ENCODE data around the gene ZNF273. TPM values are rescaled to one million over a fixed set of nuclear protein-coding genes. Genes with fewer than 3 reads are reported as not detected.

Gene ZNF273
- total RNA-seq, 2 experiments from 2014 or later = 22.8 to 23.7 TPM

DNA sequence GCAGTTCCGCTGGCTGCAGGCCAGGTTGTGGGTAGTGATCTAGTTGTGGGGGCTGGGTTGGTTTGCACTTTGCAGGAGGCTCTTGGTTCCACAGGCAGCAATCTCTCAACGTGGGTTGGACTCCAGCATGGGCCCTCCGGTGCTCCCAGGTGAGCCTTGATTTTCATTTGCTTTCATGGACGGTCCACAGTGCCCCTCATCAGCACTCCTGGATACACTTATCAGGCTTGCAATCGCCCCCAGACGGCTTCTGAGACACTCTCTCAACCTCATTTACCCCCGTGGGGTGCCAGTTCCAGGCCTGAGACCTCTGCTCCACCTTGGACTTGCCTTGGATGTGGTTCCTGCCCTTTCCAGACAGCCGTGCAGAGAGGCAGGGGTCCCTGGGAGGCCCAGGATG lies 31.3 kb upstream of the ZNF273 start:
- H3K4me2 ChIP-seq (ENCODE audit: low read length) = no peak overlapping the region
- CTCF ChIA-PET (ENCODE audit: unreplicated experiment) = no interaction called here
- no peaks in the 10 kb centered on the region for H3K79me2 ChIP-seq (ENCODE audit: insufficient read depth, low read depth, low read length)
- DNase-seq (ENCODE audit: low spot score) = no peak
- no peaks in the 10 kb centered on the region for H4K20me1 ChIP-seq (ENCODE audit: insufficient read depth, low read length)
- H3K4me3 ChIP-seq (ENCODE audit: low read depth, low read length, poor library complexity, severe bottlenecking) = no peak overlapping the region
- intact Hi-C loops (cut with micrococcal nuclease; ENCODE audit: unreplicated experiment) = no loop called here
- no peak overlapping the region for H3K27ac ChIP-seq (ENCODE audit: low read depth, low read length, poor library complexity, severe bottlenecking)
- POLR2A ChIA-PET = no interaction called here
- BruUV-seq (replicated peaks) = no TSS peak
- TF ChIP-seq, protein P1, sequence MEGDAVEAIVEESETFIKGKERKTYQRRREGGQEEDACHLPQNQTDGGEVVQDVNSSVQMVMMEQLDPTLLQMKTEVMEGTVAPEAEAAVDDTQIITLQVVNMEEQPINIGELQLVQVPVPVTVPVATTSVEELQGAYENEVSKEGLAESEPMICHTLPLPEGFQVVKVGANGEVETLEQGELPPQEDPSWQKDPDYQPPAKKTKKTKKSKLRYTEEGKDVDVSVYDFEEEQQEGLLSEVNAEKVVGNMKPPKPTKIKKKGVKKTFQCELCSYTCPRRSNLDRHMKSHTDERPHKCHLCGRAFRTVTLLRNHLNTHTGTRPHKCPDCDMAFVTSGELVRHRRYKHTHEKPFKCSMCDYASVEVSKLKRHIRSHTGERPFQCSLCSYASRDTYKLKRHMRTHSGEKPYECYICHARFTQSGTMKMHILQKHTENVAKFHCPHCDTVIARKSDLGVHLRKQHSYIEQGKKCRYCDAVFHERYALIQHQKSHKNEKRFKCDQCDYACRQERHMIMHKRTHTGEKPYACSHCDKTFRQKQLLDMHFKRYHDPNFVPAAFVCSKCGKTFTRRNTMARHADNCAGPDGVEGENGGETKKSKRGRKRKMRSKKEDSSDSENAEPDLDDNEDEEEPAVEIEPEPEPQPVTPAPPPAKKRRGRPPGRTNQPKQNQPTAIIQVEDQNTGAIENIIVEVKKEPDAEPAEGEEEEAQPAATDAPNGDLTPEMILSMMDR (conservative IDR thresholded peaks at IDR 0.05; ENCODE audit: low read length) = no peak
- TF ChIP-seq EZH2phosphoT487 (IDR thresholded peaks at IDR 0.05; ENCODE audit: borderline replicate concordance, low read depth, low read length) = no peak
- no peaks in the 10 kb centered on the region for H3K9me3 ChIP-seq (ENCODE audit: low read length)
- H3K4me1 ChIP-seq (ENCODE audit: insufficient read depth, low read length, poor library complexity, severe bottlenecking) = no peaks in the 10 kb centered on the region
- H2AFZ ChIP-seq (ENCODE audit: low read length) = no peak overlapping the region
- no peaks in the 10 kb centered on the region for H3K9me2 ChIP-seq (ENCODE audit: insufficient read depth, low read length)
- H3K36me3 ChIP-seq (ENCODE audit: insufficient read depth, low read length) = no peaks in the 10 kb centered on the region

DNA sequence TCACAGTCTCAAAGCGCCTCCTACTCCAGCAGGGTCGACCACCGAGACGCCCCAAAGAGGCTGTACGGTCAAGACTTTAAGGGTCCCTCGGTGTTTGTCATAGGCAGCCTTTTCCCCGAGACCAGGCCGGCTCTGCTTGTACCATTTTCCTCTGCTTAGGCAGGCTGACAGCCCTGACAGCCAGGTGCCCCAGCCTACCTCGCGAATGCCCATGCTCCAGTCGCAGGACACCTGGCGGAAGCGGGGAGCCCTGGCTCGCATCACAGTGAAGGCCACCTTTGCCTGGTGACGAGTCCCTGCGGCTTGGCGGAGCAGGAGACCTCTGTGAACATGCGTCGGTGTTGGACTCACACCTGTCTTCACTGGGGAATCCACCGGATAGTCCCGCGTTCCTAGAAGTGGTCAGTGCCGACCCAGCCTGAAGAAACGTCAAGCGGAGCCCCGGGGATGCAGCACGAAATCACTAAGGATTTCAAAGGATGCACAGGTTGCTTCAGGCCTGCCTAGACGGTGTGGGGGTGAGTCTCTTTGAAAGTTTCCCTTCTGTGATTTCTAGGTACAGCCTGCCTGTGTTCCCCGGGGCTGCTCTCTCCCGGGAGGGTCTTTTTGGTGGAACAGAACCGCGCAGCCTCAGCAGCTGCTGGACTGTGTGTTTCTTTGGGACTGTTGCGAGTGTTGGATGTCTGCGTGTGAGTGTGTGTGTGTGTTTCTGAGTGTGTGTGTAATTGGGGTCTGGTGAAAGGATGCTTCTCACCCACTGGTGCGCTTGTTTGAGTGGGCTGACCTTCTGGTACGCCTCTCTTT lies 30.5 kb upstream of the ZNF273 start:
- Histone ChIP-seq H3K79me2 (ENCODE audit: insufficient read depth, low read depth, low read length) (no peaks in the 10 kb centered on the region), H3K4me1 (ENCODE audit: insufficient read depth, low read length, poor library complexity, severe bottlenecking) (no peaks in the 10 kb centered on the region), H3K9me3 (ENCODE audit: low read length) (no peaks in the 10 kb centered on the region), H3K9me2 (ENCODE audit: insufficient read depth, low read length) (no peaks in the 10 kb centered on the region), H3K36me3 (ENCODE audit: insufficient read depth, low read length) (no peaks in the 10 kb centered on the region), H3K4me3 (ENCODE audit: low read depth, low read length, poor library complexity, severe bottlenecking) (no peak overlapping the region), H4K20me1 (ENCODE audit: insufficient read depth, low read length) (no peaks in the 10 kb centered on the region), H3K4me2 (ENCODE audit: low read length) (no peak overlapping the region), H2AFZ (ENCODE audit: low read length) (no peak overlapping the region), H3K27ac (ENCODE audit: low read depth, low read length, poor library complexity, severe bottlenecking) (no peak overlapping the region)
- CTCF ChIA-PET (ENCODE audit: unreplicated experiment) = no interaction called here
- POLR2A ChIA-PET = no interaction called here
- intact Hi-C loops (cut with micrococcal nuclease; ENCODE audit: unreplicated experiment) = no loop called here
- TF ChIP-seq EZH2phosphoT487 (IDR thresholded peaks at IDR 0.05; ENCODE audit: borderline replicate concordance, low read depth, low read length) = no peak
- TF ChIP-seq, protein P1 (conservative IDR thresholded peaks at IDR 0.05; ENCODE audit: low read length) = no peak
- no TSS peak for BruUV-seq (replicated peaks)
- no peak for DNase-seq (ENCODE audit: low spot score)

DNA sequence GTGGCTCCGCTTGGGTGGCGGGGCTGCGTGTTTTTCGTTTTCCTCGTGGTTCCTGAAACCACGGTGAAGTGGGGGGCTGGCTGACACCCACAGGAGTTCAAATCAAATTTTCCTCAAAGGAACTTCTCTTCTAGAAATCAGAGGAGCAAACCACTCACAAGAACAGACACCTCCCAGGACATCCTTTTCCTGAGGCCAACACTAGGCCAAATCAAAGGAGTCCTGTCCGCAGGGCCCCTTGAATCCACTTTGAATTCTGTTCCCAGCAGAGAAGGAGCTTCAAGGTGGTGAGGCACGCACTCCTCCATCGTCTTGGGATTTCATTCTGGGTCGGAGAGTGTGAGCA lies 29.9 kb upstream of the ZNF273 start:
- TF ChIP-seq, protein P1 (conservative IDR thresholded peaks at IDR 0.05; ENCODE audit: low read length) = no peak
- no peak for TF ChIP-seq EZH2phosphoT487 (IDR thresholded peaks at IDR 0.05; ENCODE audit: borderline replicate concordance, low read depth, low read length)
- Histone ChIP-seq H3K4me1 (ENCODE audit: insufficient read depth, low read length, poor library complexity, severe bottlenecking) (no peaks in the 10 kb centered on the region), H3K9me2 (ENCODE audit: insufficient read depth, low read length) (no peaks in the 10 kb centered on the region), H3K27ac (ENCODE audit: low read depth, low read length, poor library complexity, severe bottlenecking) (no peak overlapping the region), H3K4me2 (ENCODE audit: low read length) (no peak overlapping the region), H3K4me3 (ENCODE audit: low read depth, low read length, poor library complexity, severe bottlenecking) (no peak overlapping the region), H3K9me3 (ENCODE audit: low read length) (no peaks in the 10 kb centered on the region), H3K36me3 (ENCODE audit: insufficient read depth, low read length) (no peaks in the 10 kb centered on the region), H4K20me1 (ENCODE audit: insufficient read depth, low read length) (no peaks in the 10 kb centered on the region), H2AFZ (ENCODE audit: low read length) (no peak overlapping the region), H3K79me2 (ENCODE audit: insufficient read depth, low read depth, low read length) (no peaks in the 10 kb centered on the region)
- intact Hi-C loops (cut with micrococcal nuclease; ENCODE audit: unreplicated experiment) = no loop called here
- BruUV-seq (replicated peaks) = no TSS peak
- POLR2A ChIA-PET = no interaction called here
- CTCF ChIA-PET (ENCODE audit: unreplicated experiment) = no interaction called here
- no peak for DNase-seq (ENCODE audit: low spot score)

All from OCI-LY7 (cell line).